Activated T-helper 17 cell treated with anti-CD3 and anti-CD28 coated beads, Interleukin-2, amount 50 U/mL, for 72 hours (primary cell): Measurements from ENCODE around the gene GLYATL1B. TPM values are rescaled to one million over a fixed set of nuclear protein-coding genes. Genes with fewer than 3 reads are reported as not detected.
"Not testable (repeated sequence)": the region's sequence is repeated elsewhere in the genome, so short reads cannot be mapped to it uniquely, and the experiment has no call there.

Experiments used
- ATAC-seq: fragments of 150-1000 bp; cut with Tn5 transposase; replicated peaks from 2 replicates; pipeline ENCODE4 v1.10.0; 2021; ENCODE audit warnings: mild to moderate bottlenecking, moderate library complexity
- H3K27ac Mint-ChIP-seq: one replicate; pipeline ENCODE4 v1.8.0; 2022; ENCODE audit warnings: mixed read lengths
- H3K27me3 Mint-ChIP-seq: one replicate; pipeline ENCODE4 v1.8.0; 2022; ENCODE audit warnings: mixed read lengths
- H3K36me3 Mint-ChIP-seq: one replicate; pipeline ENCODE4 v1.8.0; 2022; ENCODE audit warnings: low read depth, mild to moderate bottlenecking, mixed read lengths
- H3K4me1 Mint-ChIP-seq: one replicate; pipeline ENCODE4 v1.8.0; 2022; ENCODE audit warnings: mixed read lengths
- H3K4me3 Mint-ChIP-seq: one replicate; pipeline ENCODE4 v1.8.0; 2022; ENCODE audit warnings: mild to moderate bottlenecking, mixed read lengths
- H3K9me3 Mint-ChIP-seq: one replicate; pipeline ENCODE4 v1.8.0; 2022; ENCODE audit warnings: mixed read lengths
- total RNA-seq, 2 donors: library from RNA; stranded (reverse); gene quantifications; one replicate each; pipeline ENCODE4 v1.2.3, GENCODE V29; 2022

Gene GLYATL1B
- not detected for total RNA-seq

- H3K27me3 Mint-ChIP-seq = peaks cover 20% of the 10 kb centered on the region
- ATAC-seq, H3K4me1 Mint-ChIP-seq, H3K36me3 Mint-ChIP-seq, H3K9me3 Mint-ChIP-seq, H3K4me3 Mint-ChIP-seq, H3K27ac Mint-ChIP-seq: not testable (repeated sequence)
Measured at GRCh38 chr11:59086007-59086406, at the start of gene GLYATL1B. TSS of gene GLYATL1B (plus strand) at chr11:59086307. CDS start at chr11:59086307, 0 bp downstream.

- not testable (repeated sequence) for H3K4me1 Mint-ChIP-seq, H3K4me3 Mint-ChIP-seq, H3K36me3 Mint-ChIP-seq, H3K9me3 Mint-ChIP-seq, ATAC-seq, H3K27ac Mint-ChIP-seq
- H3K27me3 Mint-ChIP-seq = peaks cover 47% of the 10 kb centered on the region
Measured at GRCh38 chr11:59036542-59036941, 49.6 kb upstream of the GLYATL1B start.

GRCh38 chr11:59037434-59037833, 48.7 kb upstream of the GLYATL1B start:
- H3K27ac Mint-ChIP-seq, H3K4me1 Mint-ChIP-seq, ATAC-seq, H3K4me3 Mint-ChIP-seq, H3K9me3 Mint-ChIP-seq, H3K36me3 Mint-ChIP-seq: not testable (repeated sequence)
- H3K27me3 Mint-ChIP-seq = peaks cover 38% of the 10 kb centered on the region

- H3K9me3 Mint-ChIP-seq = no peaks in the 10 kb centered on the region
- no peak overlapping the region for H3K4me3 Mint-ChIP-seq
- ATAC-seq = no peak
- H3K27me3 Mint-ChIP-seq = peaks cover 19% of the 10 kb centered on the region
- no peaks in the 10 kb centered on the region for H3K4me1 Mint-ChIP-seq
- no peak overlapping the region for H3K27ac Mint-ChIP-seq
- H3K36me3 Mint-ChIP-seq = no peaks in the 10 kb centered on the region
Measured at GRCh38 chr11:59040607-59041006, 45.5 kb upstream of the GLYATL1B start.

GRCh38 chr11:59051383-59051782, 34.7 kb upstream of the GLYATL1B start:
- H3K4me3 Mint-ChIP-seq, ATAC-seq, H3K27me3 Mint-ChIP-seq, H3K27ac Mint-ChIP-seq, H3K4me1 Mint-ChIP-seq, H3K9me3 Mint-ChIP-seq, H3K36me3 Mint-ChIP-seq: not testable (repeated sequence)

- H3K9me3 Mint-ChIP-seq, H3K4me1 Mint-ChIP-seq, H3K36me3 Mint-ChIP-seq, H3K27ac Mint-ChIP-seq, H3K4me3 Mint-ChIP-seq, ATAC-seq, H3K27me3 Mint-ChIP-seq: not testable (repeated sequence)
Measured at GRCh38 chr11:59052355-59052754, 33.8 kb upstream of the GLYATL1B start.

- H3K36me3 Mint-ChIP-seq = no peaks in the 10 kb centered on the region
- H3K4me3 Mint-ChIP-seq = no peak overlapping the region
- ATAC-seq = peak; percentile 62
Measured at GRCh38 chr11:59053387-59053786, 32.7 kb upstream of the GLYATL1B start.

GRCh38 chr11:59058120-59059033, 27.7 kb upstream of the GLYATL1B start:
- H3K36me3 Mint-ChIP-seq, H3K27ac Mint-ChIP-seq, H3K9me3 Mint-ChIP-seq, H3K4me1 Mint-ChIP-seq: not testable (repeated sequence)
- Mint-ChIP-seq H3K4me3 (peak overlapping the region; percentile 80), H3K27me3 (peaks cover 31% of the 10 kb centered on the region)
- peak; percentile 95 for ATAC-seq

More at GRCh38 chr11:59053387-59053786, 32.7 kb upstream of the GLYATL1B start:
- no peaks in the 10 kb centered on the region for H3K9me3 Mint-ChIP-seq
- H3K4me1 Mint-ChIP-seq = no peaks in the 10 kb centered on the region
- H3K27ac Mint-ChIP-seq = no peak overlapping the region
- H3K27me3 Mint-ChIP-seq = peaks cover 10% of the 10 kb centered on the region

- not testable (repeated sequence) for H3K4me3 Mint-ChIP-seq, ATAC-seq, H3K9me3 Mint-ChIP-seq, H3K4me1 Mint-ChIP-seq, H3K27ac Mint-ChIP-seq, H3K36me3 Mint-ChIP-seq
- H3K27me3 Mint-ChIP-seq = peaks cover 35% of the 10 kb centered on the region
Measured at GRCh38 chr11:59060096-59060495, 26.0 kb upstream of the GLYATL1B start.

- H3K9me3 Mint-ChIP-seq = no peaks in the 10 kb centered on the region
- peaks cover 37% of the 10 kb centered on the region for H3K27me3 Mint-ChIP-seq
- H3K4me3 Mint-ChIP-seq = no peak overlapping the region
- no peaks in the 10 kb centered on the region for H3K4me1 Mint-ChIP-seq
- no peaks in the 10 kb centered on the region for H3K36me3 Mint-ChIP-seq
- ATAC-seq = no peak
- H3K27ac Mint-ChIP-seq = no peak overlapping the region
Measured at GRCh38 chr11:59062602-59063529, 23.2 kb upstream of the GLYATL1B start.

- peaks cover 42% of the 10 kb centered on the region for H3K27me3 Mint-ChIP-seq
- peak; percentile 58 for ATAC-seq
- H3K27ac Mint-ChIP-seq, H3K36me3 Mint-ChIP-seq, H3K4me3 Mint-ChIP-seq, H3K4me1 Mint-ChIP-seq, H3K9me3 Mint-ChIP-seq: not testable (repeated sequence)
Measured at GRCh38 chr11:59063996-59064727, 21.9 kb upstream of the GLYATL1B start.

- Mint-ChIP-seq H3K9me3 (no peaks in the 10 kb centered on the region), H3K4me3 (no peak overlapping the region), H3K27me3 (peaks cover 51% of the 10 kb centered on the region), H3K4me1 (no peaks in the 10 kb centered on the region), H3K36me3 (no peaks in the 10 kb centered on the region), H3K27ac (no peak overlapping the region)
- ATAC-seq = peak; percentile 55
Measured at GRCh38 chr11:59069087-59069486, 17.0 kb upstream of the GLYATL1B start.

GRCh38 chr11:59076876-59077571, 9.1 kb upstream of the GLYATL1B start:
- Mint-ChIP-seq H3K36me3 (no peaks in the 10 kb centered on the region), H3K27ac (no peak overlapping the region), H3K27me3 (peaks cover 35% of the 10 kb centered on the region), H3K4me3 (no peak overlapping the region), H3K9me3 (no peaks in the 10 kb centered on the region), H3K4me1 (no peaks in the 10 kb centered on the region)
- no peak for ATAC-seq

GRCh38 chr11:59078435-59078834, 7.7 kb upstream of the GLYATL1B start:
- H3K36me3 Mint-ChIP-seq = no peaks in the 10 kb centered on the region
- no peaks in the 10 kb centered on the region for H3K4me1 Mint-ChIP-seq
- H3K9me3 Mint-ChIP-seq = no peaks in the 10 kb centered on the region
- no peak for ATAC-seq
- no peak overlapping the region for H3K4me3 Mint-ChIP-seq
- no peak overlapping the region for H3K27ac Mint-ChIP-seq
- H3K27me3 Mint-ChIP-seq = peaks cover 28% of the 10 kb centered on the region
